ENCODE measurements around the gene RABGAP1L.

- TF ChIP-seq POLR2A (IDR thresholded peaks at IDR 0.05; ENCODE audit: low read depth, low read length) (no peak), CTCF (IDR thresholded peaks at IDR 0.05; ENCODE audit: extremely low read depth in 1 of 2, insufficient read depth in 1 of 2, low read depth in 1 of 2, low read length in 2 of 2) (no peak)
These were observed 320.0 kb downstream of the RABGAP1L start for GRCh38 chr1:174479281-174479680.

All from endothelial cell of umbilical vein (primary cell).